Motor neuron (in vitro differentiated cells): ENCODE measurements around the gene SLC8A2. TPM values are rescaled to one million over a fixed set of nuclear protein-coding genes. Genes with fewer than 3 reads are reported as not detected.

Experiments
- ATAC-seq, 8 experiments: fragments of 200-7000 bp; cut with Tn5 transposase; replicated peaks in 6 of 8; 2 replicates each; pipeline ENCODE4 v1.8.0; 2021; ENCODE audit warnings: mild to moderate bottlenecking in 8 of 8, moderate library complexity in 8 of 8
- H3K27ac ChIP-seq, 2 donors: fragments of 250-450 bp; sonication (Bioruptor Pico); 2 replicates each; pipeline ENCODE4 v1.9.0; 2021; ENCODE audit warnings: antibody characterized with exemption in 2 of 2, mild to moderate bottlenecking in 2 of 2, moderate library complexity in 1 of 2
- H3K4me1 ChIP-seq, 2 donors: fragments of 250-450 bp; sonication (Bioruptor Pico); replicated peaks in 1 of 2; 2 replicates each; pipeline ENCODE4 v1.6.1; 2021; ENCODE audit warnings: antibody characterized with exemption in 2 of 2, mild to moderate bottlenecking in 2 of 2, moderate library complexity in 1 of 2
- H3K4me3 ChIP-seq, 5 donors: fragments of 250-450 bp; sonication (Bioruptor Pico); 2 replicates each; pipeline ENCODE4 v1.9.0; 2021; ENCODE audit warnings: antibody characterized with exemption in 5 of 5, mild to moderate bottlenecking in 5 of 5, moderate library complexity in 4 of 5
- WGBS, 10 experiments: fragments of 450-650 bp; shearing (Covaris generic); methylation state at CpG; one replicate each; pipeline ENCODE4 v1.0.0; 2022; 5-methylcytosine and 5-hydroxymethylcytosine counted together
- in situ Hi-C, 9 experiments: fragments of 400-800 bp; cut with MboI; loops; one replicate each; pipeline ENCODE4 v1.15.0; 2021; ENCODE audit warnings: low sequenced_read_pairs in 9 of 9, low pct_unique_long_range_greater_than_20kb in 2 of 9; ENCODE audit not compliant: unreplicated experiment in 9 of 9
- total RNA-seq, 8 experiments: library from RNA; unstranded; fragments of 300-600 nt; gene quantifications; 2 replicates each; pipeline versions ENCODE4 v1.2.3 to v1.2.4, GENCODE V29; 2022

SLC8A2 gene
- total RNA-seq, 8 experiments from 2014 or later: 1.4 to 351 (median 9.7) TPM

- no peak for ATAC-seq
- H3K4me3 ChIP-seq: no peak overlapping the region
- H3K4me1 ChIP-seq: peaks cover 6 to 7% of the 10 kb centered on the region in 2 donors
- 20 to 63% (median 48%) methylated on average over 2 to 9 of the region's 12 CpGs; no CpG with 5 or more reads in 1 of the 10 experiments for WGBS, 10 experiments
- in situ Hi-C loops: loop anchor here in 5 of 9 experiments (25.0 kb wide), 3 partner anchors 244 to 294 kb away; partner anchors contain the start of genes EHD2 (in 2 of the 5) and NOP53 (in 1 of the 5)
- no peak overlapping the region for H3K27ac ChIP-seq
These were observed 28.4 kb downstream of the SLC8A2 start for GRCh38 chr19:47443331-47443730.

DNA sequence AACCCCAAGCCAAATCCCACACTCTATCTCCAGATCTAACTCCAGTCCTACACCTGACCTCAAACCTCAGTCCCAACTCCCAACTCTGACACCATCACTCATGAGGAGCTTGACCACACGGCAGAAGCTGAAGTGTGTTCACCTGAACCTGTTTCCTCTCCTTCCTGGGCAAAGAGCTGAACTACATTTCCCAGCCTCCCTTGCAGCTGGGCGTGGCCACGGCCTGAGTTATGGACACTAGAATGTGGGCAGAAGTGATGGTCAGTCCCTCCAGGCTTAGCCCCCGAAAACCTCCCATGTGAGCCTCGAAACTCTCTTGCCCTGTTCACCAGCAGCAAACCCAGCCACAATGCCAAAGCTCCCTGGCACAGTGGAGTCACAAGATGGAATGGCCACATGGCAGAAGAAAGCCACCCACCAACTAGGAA, 32.9 kb downstream of the SLC8A2 start:
- Histone ChIP-seq H3K4me1 (peaks cover 4 to 5% of the 10 kb centered on the region in 2 donors), H3K4me3 (no peak overlapping the region), H3K27ac (no peak overlapping the region)
- 0 to 20% (median 15%) methylated on average over 1 to 3 of the region's 5 CpGs; no CpG with 5 or more reads in 5 of the 10 experiments for WGBS, 10 experiments
- no peak for ATAC-seq
- in situ Hi-C loops: loop anchor here in 6 of 9 experiments (10.0 to 25.0 kb wide), 5 partner anchors 76 to 298 kb away; partner anchors contain the start of genes EHD2 (in 2 of the 6), NAPA (in 1 of the 6) and NOP53 (in 1 of the 6)

- in situ Hi-C loops: loop anchor here in 6 of 9 experiments (10.0 to 25.0 kb wide), 5 partner anchors 77 to 300 kb away; partner anchors contain the start of genes EHD2 (in 2 of the 6), NAPA (in 1 of the 6) and NOP53 (in 1 of the 6)
- 0 to 62% (median 29%) methylated on average over 1 to 7 of the region's 12 CpGs; no CpG with 5 or more reads in 5 of the 10 experiments for WGBS, 10 experiments
- Histone ChIP-seq H3K4me3 (no peak overlapping the region), H3K27ac (no peak overlapping the region), H3K4me1 (peaks cover 4 to 5% of the 10 kb centered on the region in 2 donors)
- no peak for ATAC-seq
These were observed 34.2 kb downstream of the SLC8A2 start for GRCh38 chr19:47437500-47437899.

DNA sequence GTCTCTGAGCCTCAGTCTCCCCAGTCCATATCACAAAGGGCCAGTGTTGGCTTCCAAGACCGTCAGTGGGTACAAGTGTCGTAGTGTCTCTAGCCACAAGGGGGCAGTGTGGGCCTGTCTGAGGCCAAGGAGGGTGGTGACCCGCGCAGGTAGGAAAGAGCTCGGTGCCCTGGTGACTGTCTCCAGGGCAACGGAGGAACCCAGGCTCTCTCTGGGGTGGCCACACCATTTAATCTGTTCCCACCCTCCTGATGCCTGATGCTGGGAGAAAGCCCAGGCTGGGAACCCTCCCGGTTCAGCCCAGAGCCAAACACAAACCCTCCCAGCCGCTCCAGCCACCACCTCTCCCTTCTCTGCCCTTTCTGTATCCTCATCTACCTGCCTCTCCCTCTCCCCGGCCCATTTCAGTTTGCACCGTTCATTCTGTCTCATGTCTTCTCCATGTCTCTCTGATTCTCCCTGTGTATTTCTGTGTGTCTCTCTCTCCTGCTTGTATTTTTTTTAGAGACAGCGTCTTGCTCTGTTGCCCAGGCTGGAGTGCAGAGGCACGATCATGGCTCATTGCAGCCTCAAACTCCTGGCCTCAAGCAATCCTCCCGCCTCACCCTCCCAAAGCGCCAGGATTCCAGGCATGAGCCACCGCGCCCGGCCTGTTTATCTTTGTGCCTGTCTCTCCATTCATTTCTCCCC, 34.8 kb downstream of the SLC8A2 start:
- no peak overlapping the region for H3K4me3 ChIP-seq
- in situ Hi-C loops: loop anchor here in 6 of 9 experiments (10.0 to 25.0 kb wide), 5 partner anchors 78 to 300 kb away; partner anchors contain the start of genes EHD2 (in 2 of the 6), NAPA (in 1 of the 6) and NOP53 (in 1 of the 6)
- peaks cover 4 to 5% of the 10 kb centered on the region in 2 donors for H3K4me1 ChIP-seq
- H3K27ac ChIP-seq: no peak overlapping the region
- WGBS, 10 experiments: 12 to 86% (median 43%) methylated on average over 1 to 14 of the region's 17 CpGs
- ATAC-seq: peak; percentile 74 to 97 (median 93)

- Histone ChIP-seq H3K27ac (no peak overlapping the region), H3K4me1 (peaks cover 4 to 5% of the 10 kb centered on the region in 2 donors), H3K4me3 (no peak overlapping the region)
- 43 to 100% (median 74%) methylated on average over 1 to 3 of the region's 6 CpGs; no CpG with 5 or more reads in 5 of the 10 experiments for WGBS, 10 experiments
- in situ Hi-C loops: loop anchor here in 6 of 9 experiments (10.0 to 25.0 kb wide), 5 partner anchors 79 to 301 kb away; partner anchors contain the start of genes EHD2 (in 2 of the 6), NAPA (in 1 of the 6) and NOP53 (in 1 of the 6)
- no peak for ATAC-seq
These were observed 35.7 kb downstream of the SLC8A2 start for GRCh38 chr19:47435883-47436417.

- Histone ChIP-seq H3K27ac (no peak overlapping the region), H3K4me1 (peaks cover 6% of the 10 kb centered on the region in 2 donors), H3K4me3 (no peak overlapping the region)
- 11 to 100% (median 62%) methylated on average over 1 to 10 of the region's 16 CpGs for WGBS, 10 experiments
- no peak for ATAC-seq
- in situ Hi-C loops: loop anchor here in 6 of 9 experiments (10.0 to 25.0 kb wide), 5 partner anchors 80 to 302 kb away; partner anchors contain the start of genes EHD2 (in 2 of the 6), NAPA (in 1 of the 6) and NOP53 (in 1 of the 6)
These were observed 36.5 kb downstream of the SLC8A2 start for GRCh38 chr19:47435196-47435595.

DNA sequence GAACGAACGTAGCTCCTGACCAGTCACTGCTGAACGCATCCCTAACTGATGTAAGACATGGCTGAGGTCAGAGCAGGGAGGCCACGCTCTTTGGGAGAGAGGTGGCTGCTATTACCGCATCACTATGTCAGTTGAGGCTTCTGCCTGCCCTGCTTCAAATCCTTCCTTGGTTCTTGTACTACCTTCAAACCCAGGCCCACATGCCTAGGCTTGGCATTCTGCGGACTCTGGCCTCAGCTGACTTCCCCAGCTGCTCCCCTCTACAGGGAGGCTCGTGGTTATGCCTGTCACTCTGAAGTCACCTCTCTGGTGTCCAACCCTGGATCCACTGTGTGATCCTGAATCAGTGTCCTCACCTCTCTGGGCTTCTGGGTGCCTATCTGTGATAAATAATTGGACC, 37.6 kb downstream of the SLC8A2 start:
- in situ Hi-C loops: loop anchor here in 6 of 9 experiments (10.0 to 25.0 kb wide), 5 partner anchors 81 to 303 kb away; partner anchors contain the start of genes EHD2 (in 2 of the 6), NAPA (in 1 of the 6) and NOP53 (in 1 of the 6)
- Histone ChIP-seq H3K27ac (no peak overlapping the region), H3K4me1 (peaks cover 14 to 17% of the 10 kb centered on the region in 2 donors), H3K4me3 (no peak overlapping the region)
- ATAC-seq: peak in 2 of 8 experiments; percentile 1 to 5
- 27 to 93% (median 70%) methylated on average over 2 to 4 of the region's 7 CpGs; no CpG with 5 or more reads in 3 of the 10 experiments for WGBS, 10 experiments

DNA sequence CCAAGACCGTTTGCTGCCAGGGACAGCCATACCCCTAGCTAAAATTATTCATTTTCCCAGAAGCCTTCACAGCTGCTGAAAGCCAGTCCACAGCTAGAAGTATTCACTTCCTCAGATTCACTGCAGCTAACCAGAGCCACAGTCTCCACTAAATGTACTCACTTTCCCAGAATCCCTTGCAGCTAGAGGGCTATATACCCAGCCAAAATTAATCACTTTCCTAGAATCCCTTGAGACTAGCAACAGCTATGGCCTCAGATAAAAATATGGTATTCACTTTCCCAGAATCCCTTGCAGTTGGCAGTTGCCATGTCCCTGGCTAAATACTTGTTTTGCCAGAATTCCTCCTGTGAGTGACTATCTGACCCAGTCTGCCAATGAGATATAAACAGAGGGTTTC, 38.6 kb downstream of the SLC8A2 start:
- WGBS, 10 experiments: 20 to 83% (median 67%) methylated on average over 1 of the region's 1 CpG; no CpG with 5 or more reads in 5 of the 10 experiments
- in situ Hi-C loops: loop anchor here in 6 of 9 experiments (10.0 to 25.0 kb wide), 5 partner anchors 82 to 304 kb away; partner anchors contain the start of genes EHD2 (in 2 of the 6), NAPA (in 1 of the 6) and NOP53 (in 1 of the 6)
- no peak overlapping the region for H3K27ac ChIP-seq
- H3K4me3 ChIP-seq: no peak overlapping the region
- no peak for ATAC-seq
- peaks cover 14 to 22% of the 10 kb centered on the region in 2 donors for H3K4me1 ChIP-seq

GRCh38 chr19:47432499-47432898, 39.2 kb downstream of the SLC8A2 start:
- no peak for ATAC-seq
- no peak overlapping the region for H3K4me3 ChIP-seq
- peaks cover 14 to 22% of the 10 kb centered on the region in 2 donors for H3K4me1 ChIP-seq
- in situ Hi-C loops: loop anchor here in 6 of 9 experiments (10.0 to 25.0 kb wide), 5 partner anchors 82 to 305 kb away; partner anchors contain the start of genes EHD2 (in 2 of the 6), NAPA (in 1 of the 6) and NOP53 (in 1 of the 6)
- H3K27ac ChIP-seq: no peak overlapping the region

DNA sequence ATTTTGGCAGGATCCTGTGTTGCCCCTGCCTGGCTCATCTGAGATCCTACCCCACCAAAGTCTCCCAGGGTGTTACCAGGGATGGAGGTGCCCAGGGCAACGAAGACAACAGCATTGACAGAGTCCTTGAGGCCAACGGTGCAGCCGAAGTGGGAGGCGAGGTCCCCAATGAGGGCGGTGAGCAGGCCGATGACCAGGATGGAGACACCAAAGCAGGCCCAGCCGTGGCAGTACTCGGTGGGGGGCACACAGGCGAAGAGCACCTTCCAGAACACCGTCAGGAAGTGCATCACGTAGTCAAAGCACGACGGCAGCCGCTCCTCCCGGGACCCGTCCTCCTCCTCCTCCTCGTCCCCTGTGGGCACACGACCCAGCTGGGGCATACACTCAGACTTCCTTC, 39.6 kb downstream of the SLC8A2 start:
- H3K27ac ChIP-seq: no peak overlapping the region
- H3K4me1 ChIP-seq: peaks cover 15 to 21% of the 10 kb centered on the region in 2 donors
- in situ Hi-C loops: loop anchor here in 6 of 9 experiments (10.0 to 25.0 kb wide), 5 partner anchors 83 to 305 kb away; partner anchors contain the start of genes EHD2 (in 2 of the 6), NAPA (in 1 of the 6) and NOP53 (in 1 of the 6)
- no peak for ATAC-seq
- 60 to 100% (median 70%) methylated on average over 1 to 5 of the region's 18 CpGs; no CpG with 5 or more reads in 4 of the 10 experiments for WGBS, 10 experiments
- no peak overlapping the region for H3K4me3 ChIP-seq

- in situ Hi-C loops: loop anchor here in 6 of 9 experiments (10.0 to 25.0 kb wide), 5 partner anchors 85 to 307 kb away; partner anchors contain the start of genes EHD2 (in 2 of the 6), NAPA (in 1 of the 6) and NOP53 (in 1 of the 6)
- ATAC-seq: peak in 3 of 8 experiments; percentile 0 to 44 (median 23)
- Histone ChIP-seq H3K4me3 (no peak overlapping the region), H3K4me1 (peaks cover 14 to 26% of the 10 kb centered on the region in 2 donors), H3K27ac (no peak overlapping the region)
- 31 to 100% (median 73%) methylated on average over 1 to 9 of the region's 69 CpGs; no CpG with 5 or more reads in 7 of the 10 experiments for WGBS, 10 experiments
These were observed 41.5 kb downstream of the SLC8A2 start for GRCh38 chr19:47430041-47430802.
